HEK293 (cell line): ENCODE measurements around the gene SRP19.

Experiments
- KLF7 ChIP-seq: fragments of 450-650 bp; formaldehyde crosslinking; IDR thresholded peaks from 2 replicates; pipeline ENCODE4 v1.5.1; 2016; ENCODE audit warnings: missing biosample characterization, missing genetic modification characterization, borderline replicate concordance
- OVOL3 ChIP-seq: fragments of 450-650 bp; formaldehyde crosslinking; IDR thresholded peaks from 2 replicates; pipeline ENCODE4 v1.5.1; 2016; ENCODE audit warnings: missing biosample characterization, missing genetic modification characterization
- RBAK ChIP-seq: fragments of 450-650 bp; formaldehyde crosslinking; IDR thresholded peaks from 2 replicates; pipeline ENCODE4 v1.5.1; 2016; ENCODE audit warnings: missing biosample characterization, missing genetic modification characterization
- REST ChIP-seq: fragments of 450-650 bp; formaldehyde crosslinking; IDR thresholded peaks from 2 replicates; pipeline ENCODE4 v1.5.1; 2016; ENCODE audit warnings: missing biosample characterization, missing genetic modification characterization
- SALL2 ChIP-seq: fragments of 450-650 bp; formaldehyde crosslinking; IDR thresholded peaks from 2 replicates; pipeline ENCODE4 v1.5.0; 2017; ENCODE audit warnings: missing biosample characterization, mild to moderate bottlenecking, missing genetic modification characterization, borderline replicate concordance
- SCRT1 ChIP-seq: fragments of 450-650 bp; formaldehyde crosslinking; IDR thresholded peaks from 2 replicates; pipeline ENCODE4 v1.5.1; 2016; ENCODE audit warnings: missing biosample characterization, missing genetic modification characterization, borderline replicate concordance
- SETDB1 ChIP-seq: IDR thresholded peaks from one replicate; pipeline ENCODE4 v1.6.1; 2017; ENCODE audit warnings: mild to moderate bottlenecking, low read length, moderate library complexity, mixed read lengths; ENCODE audit not compliant: insufficient read length
- SP2 ChIP-seq: fragments of 450-650 bp; formaldehyde crosslinking; IDR thresholded peaks from 2 replicates; pipeline ENCODE4 v1.5.1; 2016; ENCODE audit warnings: missing biosample characterization, missing genetic modification characterization
- ZBTB49 ChIP-seq: fragments of 450-650 bp; formaldehyde crosslinking; IDR thresholded peaks from 2 replicates; pipeline ENCODE4 v1.5.1; 2016; ENCODE audit warnings: missing biosample characterization, missing genetic modification characterization, low read depth
- ZNF274 ChIP-seq, 2 experiments: fragments of 200-500 bp in 1 of 2; fragments of 450-650 bp in 1 of 2; sonication (Bioruptor generic) in 1 of 2; formaldehyde crosslinking in 1 of 2; IDR thresholded peaks; 2 replicates each; pipeline versions ENCODE4 v1.5.1 to v1.6.1; 2014 to 2016; ENCODE audit warnings: borderline replicate concordance in 1 of 2, inconsistent platforms in 1 of 2, low read length in 1 of 2, missing biosample characterization in 1 of 2, missing genetic modification characterization in 1 of 2
- ZNF416 ChIP-seq: fragments of 450-650 bp; formaldehyde crosslinking; IDR thresholded peaks from 2 replicates; pipeline ENCODE4 v1.5.1; 2016; ENCODE audit warnings: missing biosample characterization, missing genetic modification characterization
- TF ChIP-seq, protein P1 (sequence below): fragments of 450-650 bp; formaldehyde crosslinking; IDR thresholded peaks from 2 replicates; pipeline ENCODE4 v1.5.1; 2016; ENCODE audit warnings: missing biosample characterization, missing genetic modification characterization
- TF ChIP-seq, protein P2 (sequence below): fragments of 450-650 bp; formaldehyde crosslinking; IDR thresholded peaks from 2 replicates; pipeline ENCODE4 v1.5.1; 2016; ENCODE audit warnings: missing biosample characterization, missing genetic modification characterization, low read depth

DNA sequence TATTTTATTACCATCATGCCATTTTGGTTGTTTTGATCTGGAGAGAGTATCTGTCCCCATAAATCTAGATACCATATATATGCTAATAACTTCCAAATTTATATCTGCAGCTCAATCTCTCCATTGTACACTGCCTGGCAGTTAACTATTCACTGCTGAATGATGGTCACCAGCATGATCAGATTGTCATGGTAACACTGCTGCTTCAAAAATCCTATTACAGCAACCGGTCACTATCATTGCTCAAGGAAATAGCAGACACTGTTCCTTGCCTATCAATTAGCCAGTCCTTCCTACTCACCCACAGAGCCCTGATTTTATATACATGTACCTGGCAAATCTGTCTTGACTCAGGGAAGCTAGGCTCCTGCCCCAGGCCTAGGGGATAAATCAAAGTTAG lies 49.4 kb downstream of the SRP19 start:
- TF ChIP-seq, protein P1, sequence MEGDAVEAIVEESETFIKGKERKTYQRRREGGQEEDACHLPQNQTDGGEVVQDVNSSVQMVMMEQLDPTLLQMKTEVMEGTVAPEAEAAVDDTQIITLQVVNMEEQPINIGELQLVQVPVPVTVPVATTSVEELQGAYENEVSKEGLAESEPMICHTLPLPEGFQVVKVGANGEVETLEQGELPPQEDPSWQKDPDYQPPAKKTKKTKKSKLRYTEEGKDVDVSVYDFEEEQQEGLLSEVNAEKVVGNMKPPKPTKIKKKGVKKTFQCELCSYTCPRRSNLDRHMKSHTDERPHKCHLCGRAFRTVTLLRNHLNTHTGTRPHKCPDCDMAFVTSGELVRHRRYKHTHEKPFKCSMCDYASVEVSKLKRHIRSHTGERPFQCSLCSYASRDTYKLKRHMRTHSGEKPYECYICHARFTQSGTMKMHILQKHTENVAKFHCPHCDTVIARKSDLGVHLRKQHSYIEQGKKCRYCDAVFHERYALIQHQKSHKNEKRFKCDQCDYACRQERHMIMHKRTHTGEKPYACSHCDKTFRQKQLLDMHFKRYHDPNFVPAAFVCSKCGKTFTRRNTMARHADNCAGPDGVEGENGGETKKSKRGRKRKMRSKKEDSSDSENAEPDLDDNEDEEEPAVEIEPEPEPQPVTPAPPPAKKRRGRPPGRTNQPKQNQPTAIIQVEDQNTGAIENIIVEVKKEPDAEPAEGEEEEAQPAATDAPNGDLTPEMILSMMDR (tag by site-specific recombination), result no peak
- no peak for TF ChIP-seq KLF7 (tag by site-specific recombination)
- TF ChIP-seq OVOL3 (tag by site-specific recombination), result no peak
- TF ChIP-seq SCRT1 (tag by site-specific recombination), result no peak
- TF ChIP-seq ZNF274 (IDR thresholded peaks at IDR 0.05; ENCODE audit: low read length), result no peak
- TF ChIP-seq ZNF274 (tag by site-specific recombination; IDR thresholded peaks at IDR 0.05; ENCODE audit: borderline replicate concordance), result no peak
- no peak for TF ChIP-seq ZNF416 (tag by site-specific recombination)
- TF ChIP-seq SALL2 (tag by site-specific recombination), result no peak
- TF ChIP-seq, protein P2, sequence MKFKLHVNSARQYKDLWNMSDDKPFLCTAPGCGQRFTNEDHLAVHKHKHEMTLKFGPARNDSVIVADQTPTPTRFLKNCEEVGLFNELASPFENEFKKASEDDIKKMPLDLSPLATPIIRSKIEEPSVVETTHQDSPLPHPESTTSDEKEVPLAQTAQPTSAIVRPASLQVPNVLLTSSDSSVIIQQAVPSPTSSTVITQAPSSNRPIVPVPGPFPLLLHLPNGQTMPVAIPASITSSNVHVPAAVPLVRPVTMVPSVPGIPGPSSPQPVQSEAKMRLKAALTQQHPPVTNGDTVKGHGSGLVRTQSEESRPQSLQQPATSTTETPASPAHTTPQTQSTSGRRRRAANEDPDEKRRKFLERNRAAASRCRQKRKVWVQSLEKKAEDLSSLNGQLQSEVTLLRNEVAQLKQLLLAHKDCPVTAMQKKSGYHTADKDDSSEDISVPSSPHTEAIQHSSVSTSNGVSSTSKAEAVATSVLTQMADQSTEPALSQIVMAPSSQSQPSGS (tag by site-specific recombination), result no peak
- no peak for TF ChIP-seq REST
- TF ChIP-seq ZBTB49, result no peak
- no peak for TF ChIP-seq SETDB1
- TF ChIP-seq SP2 (tag by site-specific recombination), result no peak
- TF ChIP-seq RBAK (tag by site-specific recombination), result no peak
